ENCODE measurements around the gene SFT2D3.

The SFT2D3 gene

GRCh38 chr2:127658146-127658545 is 43.2 kb upstream of the SFT2D3 start:
- no peaks in the 10 kb centered on the region for H3K27me3 ChIP-seq
- no peak for TF ChIP-seq CTCF (IDR thresholded peaks at IDR 0.05)
- no peak for DNase-seq
- intact Hi-C loops (cut with DNase I; ENCODE audit: low total_unique reads) = no loop called here
- H3K27ac ChIP-seq = peak overlapping the region; percentile 76
- H3K4me1 ChIP-seq = peaks cover 0 to 91% (median 66%) of the 10 kb centered on the region in 4 donors
- H3K36me3 ChIP-seq = peaks cover 25 to 53% (median 42%) of the 10 kb centered on the region in 3 donors
- no peaks in the 10 kb centered on the region for H3K9me3 ChIP-seq
- no peak overlapping the region for H3K4me3 ChIP-seq

- Histone ChIP-seq H3K27me3 (no peaks in the 10 kb centered on the region), H3K27ac (peak overlapping the region; percentile 76), H3K36me3 (peaks cover 25 to 46% (median 35%) of the 10 kb centered on the region in 3 donors), H3K4me3 (peak overlapping the region in 1 of 2 donors; percentile 21), H3K4me1 (peaks cover 0 to 91% (median 72%) of the 10 kb centered on the region in 4 donors), H3K9me3 (no peaks in the 10 kb centered on the region)
- intact Hi-C loops (cut with DNase I; ENCODE audit: low total_unique reads) = no loop called here
- TF ChIP-seq CTCF (IDR thresholded peaks at IDR 0.05) = no peak
- peak in 1 of 2 donors; percentile 75 for DNase-seq
These were observed 42.5 kb upstream of the SFT2D3 start for GRCh38 chr2:127658641-127659407.

GRCh38 chr2:127659408-127660290 is 41.6 kb upstream of the SFT2D3 start:
- Histone ChIP-seq H3K36me3 (peaks cover 17 to 38% (median 27%) of the 10 kb centered on the region in 3 donors), H3K4me3 (peak overlapping the region in 1 of 2 donors; percentile 21), H3K4me1 (peaks cover 0 to 99% (median 76%) of the 10 kb centered on the region in 4 donors), H3K27ac (peak overlapping the region; percentile 76), H3K9me3 (no peaks in the 10 kb centered on the region), H3K27me3 (no peaks in the 10 kb centered on the region)
- DNase-seq = peak; percentile 69 to 72
- intact Hi-C loops (cut with DNase I; ENCODE audit: low total_unique reads) = no loop called here
- no peak for TF ChIP-seq CTCF (IDR thresholded peaks at IDR 0.05)

- H3K27me3 ChIP-seq = no peaks in the 10 kb centered on the region
- H3K36me3 ChIP-seq = peaks cover 16 to 33% (median 21%) of the 10 kb centered on the region in 3 donors
- H3K27ac ChIP-seq = peak overlapping the region; percentile 76
- no peak for TF ChIP-seq CTCF (IDR thresholded peaks at IDR 0.05)
- no peak overlapping the region for H3K4me3 ChIP-seq
- intact Hi-C loops (cut with DNase I; ENCODE audit: low total_unique reads) = no loop called here
- DNase-seq = no peak
- no peaks in the 10 kb centered on the region for H3K9me3 ChIP-seq
- H3K4me1 ChIP-seq = peaks cover 0 to 100% (median 81%) of the 10 kb centered on the region in 4 donors
These were observed 41.1 kb upstream of the SFT2D3 start for GRCh38 chr2:127660291-127660578.

- Histone ChIP-seq H3K36me3 (peaks cover 11 to 24% (median 12%) of the 10 kb centered on the region in 3 donors), H3K4me1 (peaks cover 0 to 100% (median 86%) of the 10 kb centered on the region in 4 donors), H3K4me3 (no peak overlapping the region), H3K27me3 (no peaks in the 10 kb centered on the region), H3K27ac (peak overlapping the region; percentile 76), H3K9me3 (no peaks in the 10 kb centered on the region)
- DNase-seq = peak; percentile 16 to 68
- TF ChIP-seq CTCF (IDR thresholded peaks at IDR 0.05) = no peak
- intact Hi-C loops (cut with DNase I; ENCODE audit: low total_unique reads) = no loop called here
These were observed 40.1 kb upstream of the SFT2D3 start for GRCh38 chr2:127661072-127661649.

Data from tibial artery (tissue), 4 donors.